Spleen (tissue), 7 donors: ENCODE data around the gene ERCC6L2.

Experiments
- CTCF ChIP-seq, 11 experiments: fragments of 200-600 bp in 7 of 11; fragments of 450-650 bp in 4 of 11; sonication (generic) in 4 of 11; IDR thresholded peaks in 8 of 11; conservative IDR thresholded peaks in 3 of 11; 1 replicate in 7 of 11; 2 replicates in 4 of 11; pipeline versions ENCODE4 v1.4.0 to v1.8.0; 2016 to 2021; ENCODE audit warnings: antibody characterized with exemption in 11 of 11, inconsistent platforms in 4 of 11, mild to moderate bottlenecking in 1 of 11
- POLR2AphosphoS5 ChIP-seq, 3 donors: sonication (generic); formaldehyde crosslinking; IDR thresholded peaks; one replicate each; pipeline ENCODE4 v1.5.1; 2017; ENCODE audit warnings: antibody characterized with exemption in 3 of 3
- donor health status: DM: no; HTN: no; CAD: no; lungs with moderate emphysema.
- donor health status: DM: no; HTN: no; CAD: no.
- donor health status: DM: no; HTN: no; CAD: no.

GRCh38 chr9:95910770-95911340, 35.4 kb downstream of the ERCC6L2 start:
- TF ChIP-seq CTCF (IDR thresholded peaks at IDR 0.05 in 8 of 11, conservative IDR thresholded peaks at IDR 0.05 in 3 of 11) (no peak), POLR2AphosphoS5 (IDR thresholded peaks at IDR 0.05) (no peak)
